CD4-positive, alpha-beta memory T cell (primary cell): ENCODE measurements around the gene SETD3. TPM values are rescaled to one million over a fixed set of nuclear protein-coding genes. Genes with fewer than 3 reads are reported as not detected.

Experiments used
- CTCF ChIA-PET: fragments of 350-600 bp; sonication (Branson Sonifier 250); formaldehyde crosslinking; loops from one replicate; lab custom pipeline; 2021; ENCODE audit warnings: inconsistent platforms; ENCODE audit not compliant: partially characterized antibody; lab: Charles Lee
- POLR2A ChIA-PET: fragments of 350-600 bp; sonication (Branson Sonifier 250); formaldehyde crosslinking; loops from one replicate; lab custom pipeline; 2021; ENCODE audit not compliant: partially characterized antibody; lab: Charles Lee
- DNase-seq, 5 donors: peaks; one replicate each; pipeline versions ENCODE4 v3.0.0 to v3.0.0-alpha.2; 2020 to 2022; ENCODE audit warnings: mixed read lengths in 1 of 5
- H3K27ac ChIP-seq: one replicate; pipeline ENCODE4 v1.7.0; 2013; ENCODE audit warnings: low read depth, low read length
- H3K27me3 ChIP-seq: 2 replicates; pipeline ENCODE4 v1.7.0; 2013; ENCODE audit warnings: mild to moderate bottlenecking, low read length, moderate library complexity; ENCODE audit not compliant: insufficient read depth
- H3K36me3 ChIP-seq: 2 replicates; pipeline ENCODE4 v1.7.0; 2013; ENCODE audit warnings: mild to moderate bottlenecking, low read length, moderate library complexity; ENCODE audit not compliant: insufficient read depth
- H3K4me1 ChIP-seq: 2 replicates; pipeline ENCODE4 v1.7.0; 2013; ENCODE audit warnings: mild to moderate bottlenecking, low read length, moderate library complexity; ENCODE audit not compliant: insufficient read depth
- H3K4me3 ChIP-seq, 2 donors: one replicate each; pipeline ENCODE4 v1.7.0; 2013; ENCODE audit warnings: low read length in 2 of 2, mild to moderate bottlenecking in 1 of 2
- H3K9me3 ChIP-seq, 2 donors: one replicate each; pipeline ENCODE4 v1.7.0; 2013; ENCODE audit warnings: low read length in 2 of 2, control low read depth in 1 of 2; ENCODE audit not compliant: control insufficient read depth in 1 of 2
- H3K27ac Mint-ChIP-seq, 7 donors: one replicate each; pipeline ENCODE4 v1.8.0; 2020 to 2021; ENCODE audit warnings: mixed read lengths in 7 of 7, mild to moderate bottlenecking in 6 of 7, inconsistent platforms in 3 of 7, moderate library complexity in 3 of 7
- H3K27me3 Mint-ChIP-seq, 2 donors: one replicate each; pipeline ENCODE4 v1.8.0; 2020 to 2021; ENCODE audit warnings: mixed read lengths in 2 of 2
- H3K36me3 Mint-ChIP-seq, 2 donors: one replicate each; pipeline ENCODE4 v1.8.0; 2020 to 2021; ENCODE audit warnings: mixed read lengths in 2 of 2, inconsistent platforms in 1 of 2, mild to moderate bottlenecking in 1 of 2
- H3K4me1 Mint-ChIP-seq, 4 donors: one replicate each; pipeline ENCODE4 v1.8.0; 2020 to 2021; ENCODE audit warnings: mixed read lengths in 4 of 4, mild to moderate bottlenecking in 1 of 4
- H3K4me3 Mint-ChIP-seq, 8 donors: one replicate each; pipeline ENCODE4 v1.8.0; 2020 to 2021; ENCODE audit warnings: mixed read lengths in 8 of 8, mild to moderate bottlenecking in 7 of 8, moderate library complexity in 6 of 8, inconsistent platforms in 3 of 8
- H3K9me3 Mint-ChIP-seq, 8 donors: one replicate each; pipeline ENCODE4 v1.8.0; 2020 to 2021; ENCODE audit warnings: mixed read lengths in 8 of 8, mild to moderate bottlenecking in 5 of 8, inconsistent platforms in 3 of 8, moderate library complexity in 1 of 8
- intact Hi-C: fragments of 100-400 bp; cut with micrococcal nuclease; formaldehyde crosslinking; loops from one replicate; pipeline ENCODE4 v1.15.1; 2023
- polyA plus RNA-seq, 2 donors: library from polyadenylated mRNA; unstranded; fragments of 300-500 nt; fragmentation: Illumina TruSeq; gene quantifications; one replicate each; pipeline ENCODE4 v1.2.3, GENCODE V29; 2021
- total RNA-seq, 2 experiments: library from RNA; stranded (reverse); gene quantifications; one replicate each; pipeline ENCODE4 v1.2.3, GENCODE V29; 2021

The SETD3 gene
- total and polyA plus RNA-seq, 4 experiments from 2014 or later = 37.4 to 66.9 (median 55.8) TPM

- Mint-ChIP-seq H3K27me3 (no peaks in the 10 kb centered on the region), H3K4me1 (peaks cover 44 to 84% (median 66%) of the 10 kb centered on the region in 4 donors), H3K9me3 (peaks cover 0 to 1% (median 0%) of the 10 kb centered on the region in 8 donors), H3K27ac (peak overlapping the region; percentile 98 to 99 (median 99)), H3K36me3 (peaks cover 0 to 14% of the 10 kb centered on the region in 2 donors), H3K4me3 (peak overlapping the region; percentile 94 to 99 (median 98))
- ChIA-PET CTCF (interaction anchor here (1.0 to 1.5 kb wide), 3 partner anchors 66 to 207 kb away, joined by 3 to 5 read pairs (median 3); partner anchors contain the start of gene CYP46A1), POLR2A (interaction anchor here (0.6 to 3.3 kb wide), 8 partner anchors 9 to 220 kb away, joined by 3 to 41 read pairs (median 6); partner anchors contain the start of genes CCDC85C and CYP46A1)
- no peaks in the 10 kb centered on the region for H3K27me3 ChIP-seq
- intact Hi-C loops = loop anchor here (1.0 to 10.0 kb wide), 4 partner anchors 123 to 753 kb away; partner anchors contain the start of genes CCDC85C, CYP46A1, EVL and YY1
- H3K27ac ChIP-seq = peak overlapping the region; percentile 98
- no peaks in the 10 kb centered on the region for H3K36me3 ChIP-seq
- H3K4me1 ChIP-seq = peaks cover 73% of the 10 kb centered on the region
- peak overlapping the region; percentile 88 to 97 for H3K4me3 ChIP-seq
- no peaks in the 10 kb centered on the region for H3K9me3 ChIP-seq
- DNase-seq = peak in 3 of 5 donors; percentile 18 to 63 (median 39)
Measured at GRCh38 chr14:99481745-99482099, 1.1 kb upstream of the SETD3 start.

- Histone ChIP-seq H3K27me3 (no peaks in the 10 kb centered on the region), H3K4me3 (peak within 1 kb of the TSS; percentile 88 to 97), H3K9me3 (no peaks in the 10 kb centered on the region), H3K27ac (peak within 1 kb of the TSS; percentile 98), H3K4me1 (peaks cover 68% of the 10 kb centered on the region), H3K36me3 (no peaks in the 10 kb centered on the region)
- H3K36me3 Mint-ChIP-seq = peaks cover 0 to 14% of the 10 kb centered on the region in 2 donors
- POLR2A ChIA-PET = interaction anchor here (0.6 to 3.3 kb wide), 20 partner anchors 10 to 1479 kb away, joined by 3 to 41 read pairs (median 4); partner anchors contain the start of genes CCDC85C and CYP46A1
- peak within 1 kb of the TSS; percentile 98 to 99 (median 99) for H3K27ac Mint-ChIP-seq
- peaks cover 39 to 80% (median 60%) of the 10 kb centered on the region in 4 donors for H3K4me1 Mint-ChIP-seq
- H3K9me3 Mint-ChIP-seq = peaks cover 0 to under 1% (median 0%) of the 10 kb centered on the region in 8 donors
- DNase-seq = peak; percentile 100
- no peaks in the 10 kb centered on the region for H3K27me3 Mint-ChIP-seq
- CTCF ChIA-PET = interaction anchor here (0.8 to 1.5 kb wide), 4 partner anchors 11 to 203 kb away, joined by 3 to 5 read pairs (median 3); partner anchors contain the start of gene CYP46A1
- intact Hi-C loops = loop anchor here (1.0 to 10.0 kb wide), 4 partner anchors 123 to 754 kb away; partner anchors contain the start of genes CCDC85C, CYP46A1, EVL and YY1
- H3K4me3 Mint-ChIP-seq = peak within 1 kb of the TSS; percentile 94 to 99 (median 98)
Measured at GRCh38 chr14:99480917-99481744, 472 bp upstream of the SETD3 start, which contains the start of gene CCNK. Gene CCNK (plus strand): TSS chr14:99481409. CDS start chr14:99492678, 11,269 bp downstream.

- peak overlapping the region in 1 of 2 donors; percentile 66 for H3K4me3 ChIP-seq
- intact Hi-C loops = no loop called here
- ChIA-PET POLR2A (interaction anchor here (1.5 to 2.1 kb wide), 3 partner anchors 15 to 42 kb away, joined by 5 to 12 read pairs (median 6); no protein-coding TSS in a partner anchor), CTCF (no interaction called here)
- no peaks in the 10 kb centered on the region for H3K27me3 ChIP-seq
- peak in 1 of 5 donors; percentile 8 for DNase-seq
- peak overlapping the region; percentile 56 for H3K27ac ChIP-seq
- peaks cover 39 to 78% (median 59%) of the 10 kb centered on the region in 4 donors for H3K4me1 Mint-ChIP-seq
- H3K36me3 ChIP-seq = no peaks in the 10 kb centered on the region
- H3K36me3 Mint-ChIP-seq = peaks cover 0 to 14% of the 10 kb centered on the region in 2 donors
- H3K4me3 Mint-ChIP-seq = peak overlapping the region; percentile 91 to 98 (median 92)
- H3K9me3 Mint-ChIP-seq = no peaks in the 10 kb centered on the region
- no peaks in the 10 kb centered on the region for H3K9me3 ChIP-seq
- H3K27ac Mint-ChIP-seq = peak overlapping the region in 6 of 7 donors; percentile 48 to 93 (median 84)
- no peaks in the 10 kb centered on the region for H3K27me3 Mint-ChIP-seq
- peaks cover 53% of the 10 kb centered on the region for H3K4me1 ChIP-seq
Measured at GRCh38 chr14:99479160-99479905, 1.3 kb downstream of the SETD3 start.

DNA sequence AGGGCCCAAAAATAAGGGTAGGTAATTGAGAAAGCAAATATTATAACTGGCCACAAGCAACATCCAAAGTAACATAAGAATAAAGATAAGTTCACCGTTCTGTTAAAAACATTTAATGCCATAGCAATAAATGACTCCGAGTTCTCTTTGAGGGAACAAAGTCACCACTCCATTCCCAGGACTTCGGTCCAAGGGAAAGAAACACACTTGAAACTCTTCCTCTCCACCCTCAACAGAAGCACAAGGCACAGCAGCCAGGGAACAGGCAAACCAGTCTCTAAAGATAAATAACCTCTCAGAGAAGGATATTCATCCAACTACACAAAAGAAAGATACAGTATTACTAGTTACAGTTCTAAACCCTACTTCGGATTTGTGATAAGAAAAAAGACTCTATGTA lies 2.5 kb downstream of the SETD3 start:
- Mint-ChIP-seq H3K4me1 (peaks cover 34 to 73% (median 52%) of the 10 kb centered on the region in 4 donors), H3K36me3 (peaks cover 0 to 14% of the 10 kb centered on the region in 2 donors), H3K9me3 (no peaks in the 10 kb centered on the region), H3K27me3 (no peaks in the 10 kb centered on the region), H3K4me3 (peak overlapping the region in 7 of 8 donors; percentile 4 to 98 (median 25)), H3K27ac (peak overlapping the region in 2 of 7 donors; percentile 85 to 87)
- Histone ChIP-seq H3K27ac (no peak overlapping the region), H3K27me3 (no peaks in the 10 kb centered on the region), H3K9me3 (no peaks in the 10 kb centered on the region), H3K36me3 (no peaks in the 10 kb centered on the region), H3K4me3 (no peak overlapping the region), H3K4me1 (peaks cover 44% of the 10 kb centered on the region)
- intact Hi-C loops = no loop called here
- ChIA-PET CTCF (no interaction called here), POLR2A (no interaction called here)
- DNase-seq = no peak

GRCh38 chr14:99476864-99477263 lies 3.8 kb downstream of the SETD3 start:
- POLR2A ChIA-PET = interaction anchor here (0.8 kb wide), 1 partner anchor 9 kb away, joined by 3 read pairs; no protein-coding TSS in a partner anchor
- Histone ChIP-seq H3K4me1 (peaks cover 38% of the 10 kb centered on the region), H3K27ac (no peak overlapping the region), H3K4me3 (no peak overlapping the region), H3K9me3 (no peaks in the 10 kb centered on the region), H3K27me3 (no peaks in the 10 kb centered on the region), H3K36me3 (no peaks in the 10 kb centered on the region)
- Mint-ChIP-seq H3K9me3 (no peaks in the 10 kb centered on the region), H3K27ac (no peak overlapping the region), H3K4me3 (no peak overlapping the region), H3K4me1 (peaks cover 32 to 65% (median 48%) of the 10 kb centered on the region in 4 donors), H3K36me3 (peaks cover 0 to 13% of the 10 kb centered on the region in 2 donors), H3K27me3 (no peaks in the 10 kb centered on the region)
- intact Hi-C loops = no loop called here
- CTCF ChIA-PET = no interaction called here
- DNase-seq = no peak

DNA sequence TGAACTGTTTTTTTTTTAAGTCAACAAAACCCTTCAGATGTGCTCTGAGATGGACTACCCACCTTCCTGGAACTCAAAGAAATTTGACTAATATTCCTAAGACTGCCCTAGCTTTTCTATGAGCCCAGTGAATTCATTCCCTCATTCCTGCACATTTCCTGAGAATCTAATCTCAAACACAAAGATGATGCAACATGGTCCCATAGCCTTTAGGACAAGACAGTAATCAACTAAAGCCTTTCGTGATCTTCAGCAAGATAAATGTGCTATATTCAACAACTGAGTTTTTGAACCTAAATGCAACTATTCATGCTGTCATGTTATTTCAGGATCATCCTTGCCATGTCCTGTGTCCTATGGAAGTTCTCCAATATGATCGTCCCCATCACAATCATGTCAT lies 5.0 kb downstream of the SETD3 start:
- Mint-ChIP-seq H3K27ac (no peak overlapping the region), H3K4me1 (peaks cover 33 to 63% (median 48%) of the 10 kb centered on the region in 4 donors), H3K9me3 (no peaks in the 10 kb centered on the region), H3K4me3 (no peak overlapping the region), H3K36me3 (peaks cover 0 to 4% of the 10 kb centered on the region in 2 donors), H3K27me3 (no peaks in the 10 kb centered on the region)
- intact Hi-C loops = no loop called here
- Histone ChIP-seq H3K27ac (no peak overlapping the region), H3K4me3 (no peak overlapping the region), H3K36me3 (no peaks in the 10 kb centered on the region), H3K27me3 (no peaks in the 10 kb centered on the region), H3K9me3 (no peaks in the 10 kb centered on the region), H3K4me1 (peaks cover 40% of the 10 kb centered on the region)
- DNase-seq = no peak
- CTCF ChIA-PET = no interaction called here
- POLR2A ChIA-PET = interaction anchor here (1.5 kb wide), 1 partner anchor 128 kb away, joined by 3 read pairs; the partner anchor contains the start of gene CCDC85C
